Measurements from ENCODE around the gene AEBP1. TPM values are rescaled to one million over a fixed set of nuclear protein-coding genes. Genes with fewer than 3 reads are reported as not detected.

Gene AEBP1
- total RNA-seq, 1 donor, result 267 TPM

GRCh38 chr7:44097064-44097932, 6.8 kb upstream of the AEBP1 start:
- Histone ChIP-seq H3K4me1 (ENCODE audit: insufficient read depth, low read length) (peaks cover 24% of the 10 kb centered on the region), H3K4me3 (ENCODE audit: insufficient read depth, low read length) (no peak overlapping the region), H3K4me2 (ENCODE audit: insufficient read depth, low read length) (no peak overlapping the region), H3K27me3 (ENCODE audit: insufficient read depth, low read length) (no peaks in the 10 kb centered on the region), H3K9me3 (ENCODE audit: low read depth, low read length) (no peaks in the 10 kb centered on the region), H3K79me2 (ENCODE audit: insufficient read depth, low read length) (no peaks in the 10 kb centered on the region), H3K36me3 (ENCODE audit: insufficient read depth, low read length) (no peaks in the 10 kb centered on the region), H2AFZ (ENCODE audit: low read length) (no peak overlapping the region), H3K27ac (ENCODE audit: low read depth, low read length) (no peak overlapping the region), H4K20me1 (ENCODE audit: insufficient read depth, low read length) (no peaks in the 10 kb centered on the region)
- no peak for TF ChIP-seq CTCF (IDR thresholded peaks at IDR 0.05; ENCODE audit: extremely low read depth, low read depth, low read length)
- DNase-seq (ENCODE audit: insufficient read length, low spot score, missing footprints), result no peak

GRCh38 chr7:44098092-44099068, 5.8 kb upstream of the AEBP1 start:
- Histone ChIP-seq H3K27me3 (ENCODE audit: insufficient read depth, low read length) (no peaks in the 10 kb centered on the region), H3K79me2 (ENCODE audit: insufficient read depth, low read length) (no peaks in the 10 kb centered on the region), H3K27ac (ENCODE audit: low read depth, low read length) (no peak overlapping the region), H3K36me3 (ENCODE audit: insufficient read depth, low read length) (no peaks in the 10 kb centered on the region), H3K9me3 (ENCODE audit: low read depth, low read length) (no peaks in the 10 kb centered on the region), H4K20me1 (ENCODE audit: insufficient read depth, low read length) (no peaks in the 10 kb centered on the region), H3K4me1 (ENCODE audit: insufficient read depth, low read length) (peaks cover 33% of the 10 kb centered on the region), H3K4me3 (ENCODE audit: insufficient read depth, low read length) (no peak overlapping the region), H2AFZ (ENCODE audit: low read length) (no peak overlapping the region), H3K4me2 (ENCODE audit: insufficient read depth, low read length) (no peak overlapping the region)
- TF ChIP-seq CTCF (IDR thresholded peaks at IDR 0.05; ENCODE audit: extremely low read depth, low read depth, low read length), result no peak
- DNase-seq (ENCODE audit: insufficient read length, low spot score, missing footprints), result no peak

GRCh38 chr7:44099669-44100068, 4.5 kb upstream of the AEBP1 start:
- Histone ChIP-seq H3K4me3 (ENCODE audit: insufficient read depth, low read length) (no peak overlapping the region), H3K36me3 (ENCODE audit: insufficient read depth, low read length) (no peaks in the 10 kb centered on the region), H3K9me3 (ENCODE audit: low read depth, low read length) (no peaks in the 10 kb centered on the region), H3K27ac (ENCODE audit: low read depth, low read length) (peak overlapping the region; percentile 95), H3K79me2 (ENCODE audit: insufficient read depth, low read length) (peaks cover 2% of the 10 kb centered on the region), H2AFZ (ENCODE audit: low read length) (peak overlapping the region; percentile 1), H3K27me3 (ENCODE audit: insufficient read depth, low read length) (no peaks in the 10 kb centered on the region), H3K4me1 (ENCODE audit: insufficient read depth, low read length) (peaks cover 36% of the 10 kb centered on the region), H3K4me2 (ENCODE audit: insufficient read depth, low read length) (no peak overlapping the region), H4K20me1 (ENCODE audit: insufficient read depth, low read length) (no peaks in the 10 kb centered on the region)
- no peak for TF ChIP-seq CTCF (IDR thresholded peaks at IDR 0.05; ENCODE audit: extremely low read depth, low read depth, low read length)
- no peak for DNase-seq (ENCODE audit: insufficient read length, low spot score, missing footprints)

Data from osteoblast (primary cell).